Peyer's patch (tissue), 4 donors: ENCODE data around the gene TEAD4.

Experiments
- POLR2A ChIP-seq, 2 donors: fragments of 450-650 bp; IDR thresholded peaks; one replicate each; pipeline ENCODE4 v1.5.1; 2017; ENCODE audit warnings: antibody characterized with exemption in 2 of 2, mild to moderate bottlenecking in 2 of 2, moderate library complexity in 2 of 2
- TF ChIP-seq, protein P1 (sequence below), 6 experiments: fragments of 450-650 bp in 4 of 6; fragments of 200-600 bp in 2 of 6; sonication (generic) in 1 of 6; IDR thresholded peaks; one replicate each; pipeline ENCODE4 v1.5.1; 2017 to 2019; ENCODE audit warnings: antibody characterized with exemption in 6 of 6, mild to moderate bottlenecking in 3 of 6, moderate library complexity in 1 of 6

DNA sequence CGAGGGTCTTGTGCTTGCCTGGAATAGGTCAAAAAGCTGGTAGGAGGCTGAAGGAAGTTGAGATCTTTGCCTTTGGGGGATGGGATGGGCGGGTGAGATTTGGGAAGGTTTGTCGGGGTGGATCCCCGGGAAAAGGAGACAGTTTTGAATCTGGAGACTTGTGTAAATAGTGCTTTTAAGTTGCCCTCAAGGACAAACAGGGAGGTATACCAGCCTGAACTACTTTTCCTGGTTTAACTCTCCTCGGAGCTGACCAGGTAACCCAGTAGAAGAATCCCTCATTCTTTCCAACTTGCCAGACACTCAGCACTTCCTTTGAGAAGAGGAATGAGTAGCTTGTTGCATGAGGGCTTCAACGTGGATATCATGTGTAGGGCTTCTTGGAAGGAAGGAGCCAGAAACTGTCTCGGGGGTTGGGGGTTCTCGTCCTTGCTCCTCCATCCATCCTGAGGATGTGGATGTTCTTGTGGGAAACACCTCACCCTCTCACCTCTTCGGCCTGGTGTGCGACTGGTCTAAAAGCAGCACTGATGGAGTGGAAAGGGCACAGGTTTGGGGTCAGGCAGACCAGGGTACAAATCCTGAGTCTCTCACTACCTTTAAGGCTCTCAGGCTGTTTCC lies 1.9 kb downstream of the TEAD4 start:
- TF ChIP-seq, protein P1, sequence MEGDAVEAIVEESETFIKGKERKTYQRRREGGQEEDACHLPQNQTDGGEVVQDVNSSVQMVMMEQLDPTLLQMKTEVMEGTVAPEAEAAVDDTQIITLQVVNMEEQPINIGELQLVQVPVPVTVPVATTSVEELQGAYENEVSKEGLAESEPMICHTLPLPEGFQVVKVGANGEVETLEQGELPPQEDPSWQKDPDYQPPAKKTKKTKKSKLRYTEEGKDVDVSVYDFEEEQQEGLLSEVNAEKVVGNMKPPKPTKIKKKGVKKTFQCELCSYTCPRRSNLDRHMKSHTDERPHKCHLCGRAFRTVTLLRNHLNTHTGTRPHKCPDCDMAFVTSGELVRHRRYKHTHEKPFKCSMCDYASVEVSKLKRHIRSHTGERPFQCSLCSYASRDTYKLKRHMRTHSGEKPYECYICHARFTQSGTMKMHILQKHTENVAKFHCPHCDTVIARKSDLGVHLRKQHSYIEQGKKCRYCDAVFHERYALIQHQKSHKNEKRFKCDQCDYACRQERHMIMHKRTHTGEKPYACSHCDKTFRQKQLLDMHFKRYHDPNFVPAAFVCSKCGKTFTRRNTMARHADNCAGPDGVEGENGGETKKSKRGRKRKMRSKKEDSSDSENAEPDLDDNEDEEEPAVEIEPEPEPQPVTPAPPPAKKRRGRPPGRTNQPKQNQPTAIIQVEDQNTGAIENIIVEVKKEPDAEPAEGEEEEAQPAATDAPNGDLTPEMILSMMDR (IDR thresholded peaks at IDR 0.05): no peak
- TF ChIP-seq POLR2A (IDR thresholded peaks at IDR 0.05): no peak
